GM19023 (cell line): ENCODE results near the gene SPATA9.
"Not testable (repeated sequence)": the region's sequence is repeated elsewhere in the genome, so short reads cannot be mapped to it uniquely, and the experiment has no call there.

Experiments
- ATAC-seq: cut with Tn5 transposase; IDR thresholded peaks from one replicate; pipeline ENCODE4 v1.9.1; 2021; ENCODE audit warnings: mild to moderate bottlenecking, moderate library complexity; ENCODE audit not compliant: unreplicated experiment

The SPATA9 gene

DNA sequence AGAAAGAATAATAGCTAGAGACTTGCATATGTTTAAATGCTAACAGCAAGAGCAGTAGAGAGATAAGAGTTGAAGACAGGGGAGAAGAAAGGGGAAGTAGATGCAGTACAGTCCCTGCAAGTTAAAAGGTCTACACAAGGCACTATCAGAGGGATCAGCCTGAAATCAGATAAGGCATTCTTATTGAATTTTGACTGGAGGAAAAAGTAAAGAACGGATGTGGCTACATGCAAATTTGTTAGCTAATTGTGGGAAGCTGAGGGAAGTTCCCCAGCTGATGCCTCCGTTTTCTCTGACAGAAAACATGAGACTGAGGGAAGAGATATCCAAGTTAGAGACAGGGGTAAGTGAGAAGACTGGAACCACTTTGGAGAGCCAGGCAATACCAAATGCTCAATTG, 35.4 kb upstream of the SPATA9 start:
- ATAC-seq, result peak; percentile 77

DNA sequence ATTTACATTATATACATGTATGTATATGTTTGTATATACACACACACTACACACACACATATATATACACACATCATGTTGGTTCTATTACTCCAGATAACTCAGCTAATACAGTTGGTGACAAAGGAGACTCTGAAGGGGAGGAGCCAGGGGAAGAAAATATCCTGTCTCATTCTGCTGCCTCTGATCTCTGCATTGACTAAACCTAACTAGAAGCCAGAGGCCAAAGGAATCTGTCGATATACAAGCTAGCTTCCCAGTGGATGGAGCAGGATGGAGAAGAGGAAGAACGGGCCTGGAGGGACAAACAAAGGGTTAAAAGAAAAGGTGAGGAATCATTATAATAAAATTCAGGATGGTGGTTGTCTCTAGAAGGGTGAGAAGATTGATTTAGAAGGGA, 34.6 kb upstream of the SPATA9 start:
- no peak for ATAC-seq

DNA sequence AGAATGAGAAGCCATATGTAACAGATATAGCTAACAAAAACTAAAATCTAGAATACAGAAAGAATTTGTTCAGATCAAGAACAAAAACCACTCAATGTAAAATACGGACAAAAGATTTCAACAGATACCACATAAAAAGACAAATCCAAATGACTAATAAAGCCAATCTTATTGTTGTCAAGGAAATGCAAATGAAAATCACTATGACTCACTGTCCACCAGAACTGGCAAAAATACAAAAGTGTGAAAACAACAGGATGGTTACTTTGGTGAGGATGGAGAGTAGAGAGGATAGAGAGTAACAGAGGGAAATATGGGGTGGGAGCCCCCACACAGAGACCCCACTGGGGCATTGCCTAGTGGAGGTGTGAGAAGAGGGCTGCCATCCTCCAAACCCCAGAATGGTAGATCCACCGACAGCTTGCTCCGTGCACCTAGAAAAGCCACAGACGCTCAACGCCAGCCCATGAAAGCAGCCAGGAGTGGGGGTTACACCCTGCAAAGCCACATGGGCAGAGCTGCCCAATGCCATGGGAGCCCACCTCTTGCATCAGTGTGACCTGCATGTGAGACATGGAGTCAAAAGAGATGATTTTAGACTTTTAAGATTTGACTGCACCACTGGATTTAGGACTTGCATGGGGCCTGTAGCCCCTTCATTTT, 33.1 kb upstream of the SPATA9 start:
- no peak for ATAC-seq

DNA sequence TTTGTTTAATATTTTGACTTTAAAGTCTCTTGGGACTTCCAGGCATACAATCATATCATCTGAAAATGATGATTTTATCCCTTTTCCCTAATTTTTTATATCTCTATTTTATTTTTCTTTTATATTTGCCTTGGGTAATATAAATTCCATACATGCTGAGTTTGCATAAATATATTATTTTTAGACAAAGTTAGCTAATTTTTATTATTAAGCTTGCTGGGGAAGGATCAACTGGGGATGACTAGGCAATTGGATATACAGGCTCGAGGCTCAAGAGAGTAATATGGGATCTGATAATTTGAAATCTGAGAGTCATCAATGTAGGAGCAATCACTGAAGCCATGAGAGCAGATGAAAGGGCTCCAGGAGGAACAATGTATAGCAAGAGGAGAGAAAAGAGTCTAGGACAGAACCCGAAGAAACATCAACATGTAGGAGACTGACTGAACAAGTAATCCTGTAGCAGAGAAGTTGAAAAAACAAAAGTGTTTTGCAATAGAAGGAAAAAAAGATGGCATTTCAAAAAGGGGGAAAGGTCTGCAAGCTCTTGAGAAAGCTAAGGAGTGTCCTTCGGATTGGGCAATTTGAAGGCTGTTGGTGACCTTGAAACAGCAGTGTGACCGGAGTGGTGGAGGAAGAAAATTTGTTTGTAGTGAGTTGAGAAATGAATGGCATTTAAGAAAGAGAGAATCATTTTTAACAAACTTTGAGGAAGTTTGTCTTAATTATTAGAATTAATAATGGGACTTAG, 31.3 kb upstream of the SPATA9 start:
- ATAC-seq, result no peak

DNA sequence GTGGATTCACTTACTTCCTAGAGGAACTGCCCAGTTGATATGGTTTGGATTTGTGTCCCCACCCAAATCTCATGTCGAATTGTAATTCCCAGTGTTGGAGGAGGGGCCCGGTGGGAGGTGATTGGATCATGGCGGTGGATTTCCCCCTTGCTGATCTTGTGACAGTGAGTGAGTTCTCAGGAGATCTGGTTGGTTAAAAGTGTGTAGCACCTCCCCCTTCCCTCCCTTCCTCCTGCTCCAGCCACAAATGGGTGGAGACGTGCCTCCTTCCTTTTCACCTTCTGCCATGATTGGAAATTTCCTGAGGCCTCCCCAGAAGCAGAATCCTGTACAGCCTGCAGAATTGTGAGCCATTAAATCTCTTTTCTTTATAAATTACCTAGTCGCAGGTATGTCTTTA, 30.5 kb upstream of the SPATA9 start:
- not testable (repeated sequence) for ATAC-seq

- ATAC-seq, result no peak
Observed at GRCh38 chr5:95712347-95712958, 29.7 kb upstream of the SPATA9 start.

DNA sequence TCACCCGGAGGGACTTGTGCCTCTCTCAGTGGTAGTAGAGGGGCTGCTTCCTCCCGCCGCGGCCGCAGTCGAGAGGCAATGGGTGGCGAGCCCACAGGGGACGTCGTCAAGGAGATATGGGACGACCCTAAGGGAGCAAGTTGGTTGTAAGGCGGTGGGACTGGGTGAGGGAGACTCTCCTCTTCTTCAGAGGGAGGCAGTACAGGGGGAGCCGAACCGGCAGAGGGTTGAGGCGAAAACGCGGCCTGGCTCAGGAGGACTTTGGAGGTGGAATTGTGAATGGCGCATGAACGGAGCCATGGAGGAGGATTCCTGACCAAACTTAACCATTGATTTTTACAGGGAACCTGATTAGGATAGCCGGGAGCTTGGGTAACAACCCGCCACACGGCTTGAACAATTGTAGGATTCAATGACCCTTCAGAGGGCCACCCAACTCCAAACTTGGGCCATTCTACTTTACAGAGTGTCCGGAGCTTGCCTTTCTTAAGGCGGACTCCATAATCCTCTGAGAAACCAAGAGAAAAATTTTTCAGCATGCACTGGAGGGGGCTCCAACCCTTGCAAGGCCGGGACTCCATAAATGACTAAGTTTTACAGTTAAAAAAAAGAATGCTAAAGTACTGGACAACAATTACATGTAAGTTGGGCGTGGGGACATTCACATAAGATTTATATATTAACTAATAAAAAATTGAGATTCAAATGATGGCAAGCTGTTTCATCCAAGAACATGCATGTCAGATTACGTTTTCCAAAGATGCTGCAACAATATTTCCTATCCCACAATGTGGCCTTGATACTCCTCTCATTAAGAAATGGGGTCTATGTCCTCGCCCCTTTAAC, 28.9 kb upstream of the SPATA9 start:
- ATAC-seq, result no peak

DNA sequence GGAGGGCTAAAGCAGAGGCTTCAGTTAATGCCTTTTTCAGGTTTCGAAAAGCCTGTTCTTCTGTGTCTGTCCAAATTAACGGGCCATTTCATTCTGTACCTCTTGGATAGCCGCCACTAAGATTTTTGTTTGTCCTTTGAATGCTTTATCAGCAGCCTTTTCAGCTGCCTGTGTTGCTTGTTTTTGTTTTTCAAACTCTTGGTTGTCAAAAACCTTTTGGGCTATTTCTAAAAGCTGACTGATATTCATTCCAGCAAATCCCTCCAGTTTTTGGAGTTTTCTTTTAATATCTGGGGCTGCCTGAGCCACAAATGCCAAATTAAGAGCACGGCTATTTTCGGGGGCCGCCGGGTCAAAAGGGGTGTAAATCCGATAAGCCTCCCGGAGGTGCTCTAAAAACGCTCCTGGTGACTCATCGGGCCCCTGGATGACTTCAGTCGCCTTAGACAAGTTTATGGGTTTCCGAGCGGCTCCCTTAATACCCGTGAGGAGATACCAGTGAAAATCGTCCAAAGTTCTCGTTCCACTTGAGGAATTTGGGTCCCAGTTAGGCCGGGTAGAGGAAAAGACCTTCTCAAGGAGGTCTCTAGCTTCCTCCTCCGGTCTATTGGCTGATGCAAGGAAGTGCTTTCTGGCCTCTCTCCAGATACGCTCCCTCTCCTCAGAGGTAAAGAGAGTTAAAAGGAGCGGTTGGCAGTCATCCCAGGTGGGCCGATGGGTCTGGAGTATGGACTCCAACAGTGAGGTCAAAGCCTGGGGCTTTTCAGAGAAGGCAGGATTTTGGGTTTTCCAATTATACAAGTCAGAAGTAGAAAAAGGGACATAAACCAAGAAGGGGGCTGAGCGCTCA, 28.1 kb upstream of the SPATA9 start:
- ATAC-seq, result not testable (repeated sequence)

DNA sequence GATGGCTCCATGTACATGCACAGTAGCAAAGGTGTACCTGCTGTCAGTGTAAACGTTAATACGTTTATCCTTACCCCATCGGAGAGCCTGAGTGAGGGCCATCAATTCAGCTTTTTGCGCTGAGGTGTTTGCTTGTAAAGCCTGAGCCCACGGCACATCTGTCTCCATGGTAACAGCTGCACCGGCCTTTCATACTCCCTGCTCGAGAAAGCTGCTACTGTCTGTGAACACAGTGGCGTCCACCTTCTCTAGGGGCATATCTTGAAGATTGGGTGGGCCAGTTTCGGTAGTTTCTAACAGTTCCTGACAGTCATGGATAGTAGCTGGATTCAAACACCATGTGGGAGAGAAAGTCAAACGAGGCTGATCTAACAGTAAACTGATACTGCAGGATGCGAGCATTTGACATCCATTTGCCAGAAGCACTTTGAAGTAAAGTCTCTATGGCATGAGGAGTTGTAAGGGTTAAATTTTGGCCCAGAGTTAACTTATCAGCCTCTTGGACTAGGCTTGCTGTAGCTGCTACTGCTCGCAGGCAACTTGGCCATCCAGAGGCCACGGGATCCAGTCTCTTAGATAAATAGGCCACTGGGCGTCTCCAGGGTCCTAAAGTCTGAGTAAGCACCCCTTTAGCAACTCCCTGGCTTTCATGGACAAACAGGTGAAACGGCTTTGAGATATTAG, 27.3 kb upstream of the SPATA9 start:
- ATAC-seq, result no peak

DNA sequence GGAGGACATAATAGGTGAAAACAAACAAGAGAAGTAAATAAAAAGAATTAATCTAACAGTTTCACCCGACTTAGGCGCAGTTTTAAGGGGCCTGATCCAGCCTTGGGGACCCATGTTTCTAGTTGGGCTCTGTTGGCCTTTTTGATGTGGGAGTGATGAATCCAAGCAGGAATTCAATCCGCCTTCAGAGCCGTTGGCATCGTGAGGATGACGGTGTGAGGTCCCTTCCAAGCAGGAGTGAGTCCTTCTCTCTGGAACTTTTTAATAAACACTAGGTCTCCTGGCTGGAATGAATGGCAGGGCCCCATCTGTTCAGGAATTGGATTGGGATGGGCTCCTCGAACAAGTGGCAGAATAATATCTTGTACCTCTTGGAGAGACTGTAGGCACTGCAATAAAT, 26.1 kb upstream of the SPATA9 start:
- ATAC-seq, result no peak

DNA sequence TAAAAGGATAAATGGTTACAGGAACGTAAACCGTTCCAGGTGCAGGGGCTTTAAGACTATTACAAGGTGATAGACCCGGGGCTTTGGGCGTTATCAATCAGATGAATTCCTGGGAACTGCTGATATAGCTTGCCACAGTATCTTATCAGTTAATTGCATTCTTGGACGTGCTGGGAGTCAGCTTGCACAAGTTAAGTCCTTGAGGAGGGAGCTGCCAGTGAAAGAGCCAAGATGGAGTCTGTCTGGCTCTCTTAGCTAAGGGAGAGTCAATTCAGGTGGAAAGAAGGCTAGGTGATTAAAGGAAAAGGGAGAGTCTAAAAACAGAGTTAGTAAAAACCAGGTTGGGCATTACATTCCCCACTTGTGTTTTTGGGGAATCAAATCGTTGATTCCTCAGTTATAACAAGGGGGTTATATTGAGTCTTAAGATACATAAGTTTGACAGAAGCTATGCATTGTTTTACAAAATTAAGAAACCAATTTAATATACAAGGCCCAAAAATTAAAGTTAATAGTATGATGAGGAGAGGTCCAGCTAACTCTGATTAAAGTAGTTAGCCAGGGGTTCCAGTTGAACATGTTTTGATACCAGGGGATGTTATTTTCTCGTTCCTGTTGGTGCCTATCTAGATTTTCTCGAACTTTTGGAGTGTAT, 24.9 kb upstream of the SPATA9 start:
- not testable (repeated sequence) for ATAC-seq

GRCh38 chr5:95707055-95707454, 24.3 kb upstream of the SPATA9 start:
- ATAC-seq, result no peak

- not testable (repeated sequence) for ATAC-seq
Observed at GRCh38 chr5:95706196-95706595, 23.4 kb upstream of the SPATA9 start.

- ATAC-seq, result no peak
Observed at GRCh38 chr5:95704150-95704549, 21.4 kb upstream of the SPATA9 start.

- no peak for ATAC-seq
Observed at GRCh38 chr5:95701074-95701473, 18.3 kb upstream of the SPATA9 start.

GRCh38 chr5:95699337-95699736, 16.5 kb upstream of the SPATA9 start:
- no peak for ATAC-seq

DNA sequence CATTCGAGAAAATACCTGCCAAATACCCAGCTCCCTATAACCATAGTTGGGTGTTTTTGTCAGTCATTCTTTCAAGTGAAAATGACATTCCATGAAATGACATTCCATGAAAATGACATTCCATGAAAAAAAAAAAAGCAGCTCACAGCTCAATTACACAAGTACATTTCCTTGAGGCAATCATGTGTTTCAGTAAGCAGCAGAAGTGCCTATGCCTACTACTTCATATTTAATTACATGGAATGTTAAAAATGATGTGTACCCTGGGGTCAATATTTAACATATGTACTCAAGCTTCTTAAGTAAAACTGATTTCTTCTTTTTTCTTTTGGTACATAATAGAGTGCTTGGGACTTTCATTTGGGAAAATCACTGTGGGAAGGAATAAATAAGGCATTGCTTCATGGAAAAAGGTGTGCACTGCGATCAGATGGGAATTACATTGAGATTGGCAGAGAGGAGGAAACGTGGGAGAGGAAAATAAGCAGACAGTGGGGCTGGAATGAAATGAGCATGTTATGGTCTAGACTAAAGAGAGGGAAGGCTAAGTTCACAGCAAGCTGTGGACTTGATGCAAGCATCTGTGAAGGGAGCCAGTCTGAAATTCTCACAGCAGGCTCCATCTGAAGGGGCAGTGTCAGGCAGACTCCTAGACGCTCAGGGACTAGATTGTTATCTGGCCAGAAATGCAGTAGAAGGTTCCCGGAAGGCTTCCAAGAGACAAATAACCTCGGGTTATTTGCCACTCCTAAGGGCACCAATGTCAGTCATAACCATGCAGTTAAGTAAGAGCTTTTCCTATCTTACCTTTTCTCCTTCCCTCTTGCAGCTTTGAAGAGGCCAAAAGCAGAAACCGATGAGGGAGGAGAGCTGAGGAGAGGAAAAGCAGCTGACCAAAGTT, 15.2 kb upstream of the SPATA9 start:
- ATAC-seq, result no peak

DNA sequence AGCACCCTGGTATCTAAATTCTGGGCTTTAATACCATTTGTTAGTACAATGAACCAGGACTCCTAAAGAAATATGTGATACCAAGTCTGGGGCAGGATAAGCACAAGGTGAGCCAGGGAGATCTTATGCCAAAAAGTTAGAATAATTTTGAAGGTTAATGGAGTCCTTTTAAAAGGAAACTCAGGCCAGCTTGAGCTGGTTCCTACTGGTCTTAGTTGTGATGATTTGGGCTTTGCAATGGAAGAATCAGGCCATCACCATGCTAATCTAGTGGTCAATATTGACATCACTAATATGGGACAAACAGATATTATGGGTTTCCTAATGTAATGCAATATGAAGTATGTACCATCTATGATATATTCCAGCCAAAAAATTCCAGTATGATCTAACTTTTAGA, 7.5 kb upstream of the SPATA9 start:
- no peak for ATAC-seq
